ENCODE results near the gene RGL1. TPM values are rescaled to one million over a fixed set of nuclear protein-coding genes. Genes with fewer than 3 reads are reported as not detected.

Gene RGL1
- total and polyA plus RNA-seq, 5 donors = 7.2 to 22.9 (median 16.4) TPM

- H3K4me1 ChIP-seq (ENCODE audit: control insufficient read depth, insufficient read depth, low read length) = peaks cover 10% of the 10 kb centered on the region
- no peak for ATAC-seq
- no peak overlapping the region for H3K4me3 ChIP-seq (ENCODE audit: low read length)
- no peak for DNase-seq
- no peaks in the 10 kb centered on the region for H3K9me3 ChIP-seq (ENCODE audit: control insufficient read depth, low read length)
- H3K27me3 ChIP-seq (ENCODE audit: control insufficient read depth, insufficient read depth) = no peaks in the 10 kb centered on the region
- no peak overlapping the region for H3K27ac ChIP-seq (ENCODE audit: low read length)
- WGBS = 79% methylated on average over 9 of the region's 9 CpGs
- intact Hi-C loops (cut with DNase I) = no loop called here
These were observed 83.2 kb downstream of the RGL1 start for GRCh38 chr1:183887826-183888819.

- WGBS = 58% methylated on average over 2 of the region's 2 CpGs
- no peaks in the 10 kb centered on the region for H3K9me3 ChIP-seq (ENCODE audit: control insufficient read depth, low read length)
- no peak for ATAC-seq
- no peak overlapping the region for H3K4me3 ChIP-seq (ENCODE audit: low read length)
- H3K4me1 ChIP-seq (ENCODE audit: control insufficient read depth, insufficient read depth, low read length) = peaks cover 12% of the 10 kb centered on the region
- no peak overlapping the region for H3K27ac ChIP-seq (ENCODE audit: low read length)
- intact Hi-C loops (cut with DNase I) = no loop called here
- no peaks in the 10 kb centered on the region for H3K27me3 ChIP-seq (ENCODE audit: control insufficient read depth, insufficient read depth)
- DNase-seq = no peak
These were observed 84.2 kb downstream of the RGL1 start for GRCh38 chr1:183889095-183889494.

DNA sequence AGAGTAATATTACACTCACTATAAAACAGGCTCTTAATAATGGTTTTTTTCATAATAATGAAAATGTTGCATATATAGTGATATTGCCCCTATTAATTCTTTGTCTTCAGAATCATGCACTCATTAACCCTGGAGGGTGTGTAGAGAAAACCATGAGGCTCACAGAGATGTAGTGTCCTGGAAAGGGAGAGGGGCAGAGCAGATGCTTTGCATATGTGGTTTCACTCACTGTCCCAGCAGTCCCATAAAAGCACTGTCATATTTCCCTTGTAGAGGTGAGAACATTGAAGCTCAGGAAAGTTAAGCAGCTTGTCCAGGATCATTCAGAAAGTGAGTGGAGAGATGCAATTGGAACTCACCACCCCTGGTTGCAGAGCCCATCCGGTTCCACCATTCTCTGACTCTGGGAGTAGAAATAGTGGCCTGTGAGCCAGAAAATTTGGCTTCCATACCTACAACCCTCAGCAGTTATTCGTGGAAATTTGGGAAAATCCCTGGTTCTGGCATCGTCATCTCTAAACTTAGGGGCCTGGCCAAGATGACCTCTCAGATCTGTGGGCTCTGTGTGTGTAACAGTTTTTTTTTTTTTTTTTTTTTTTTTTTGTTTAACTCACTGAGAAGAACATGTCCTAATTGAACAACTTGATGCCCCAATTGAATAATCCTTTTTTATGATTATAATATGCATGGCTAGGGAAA lies 86.4 kb downstream of the RGL1 start:
- Histone ChIP-seq H3K27me3 (ENCODE audit: control insufficient read depth, insufficient read depth) (no peaks in the 10 kb centered on the region), H3K9me3 (ENCODE audit: control insufficient read depth, low read length) (no peaks in the 10 kb centered on the region), H3K4me3 (ENCODE audit: low read length) (no peak overlapping the region), H3K4me1 (ENCODE audit: control insufficient read depth, insufficient read depth, low read length) (peaks cover 12% of the 10 kb centered on the region), H3K27ac (ENCODE audit: low read length) (no peak overlapping the region)
- DNase-seq (no peak), ATAC-seq (no peak)
- 72% methylated on average over 3 of the region's 3 CpGs for WGBS
- intact Hi-C loops (cut with DNase I) = no loop called here

- Histone ChIP-seq H3K27me3 (ENCODE audit: control insufficient read depth, insufficient read depth) (no peaks in the 10 kb centered on the region), H3K4me1 (ENCODE audit: control insufficient read depth, insufficient read depth, low read length) (peaks cover 11% of the 10 kb centered on the region), H3K4me3 (ENCODE audit: low read length) (no peak overlapping the region), H3K9me3 (ENCODE audit: control insufficient read depth, low read length) (no peaks in the 10 kb centered on the region), H3K27ac (ENCODE audit: low read length) (no peak overlapping the region)
- ATAC-seq (peak; percentile 44 to 51), DNase-seq (no peak)
- intact Hi-C loops (cut with DNase I) = no loop called here
These were observed 87.5 kb downstream of the RGL1 start for GRCh38 chr1:183892351-183892793.

DNA sequence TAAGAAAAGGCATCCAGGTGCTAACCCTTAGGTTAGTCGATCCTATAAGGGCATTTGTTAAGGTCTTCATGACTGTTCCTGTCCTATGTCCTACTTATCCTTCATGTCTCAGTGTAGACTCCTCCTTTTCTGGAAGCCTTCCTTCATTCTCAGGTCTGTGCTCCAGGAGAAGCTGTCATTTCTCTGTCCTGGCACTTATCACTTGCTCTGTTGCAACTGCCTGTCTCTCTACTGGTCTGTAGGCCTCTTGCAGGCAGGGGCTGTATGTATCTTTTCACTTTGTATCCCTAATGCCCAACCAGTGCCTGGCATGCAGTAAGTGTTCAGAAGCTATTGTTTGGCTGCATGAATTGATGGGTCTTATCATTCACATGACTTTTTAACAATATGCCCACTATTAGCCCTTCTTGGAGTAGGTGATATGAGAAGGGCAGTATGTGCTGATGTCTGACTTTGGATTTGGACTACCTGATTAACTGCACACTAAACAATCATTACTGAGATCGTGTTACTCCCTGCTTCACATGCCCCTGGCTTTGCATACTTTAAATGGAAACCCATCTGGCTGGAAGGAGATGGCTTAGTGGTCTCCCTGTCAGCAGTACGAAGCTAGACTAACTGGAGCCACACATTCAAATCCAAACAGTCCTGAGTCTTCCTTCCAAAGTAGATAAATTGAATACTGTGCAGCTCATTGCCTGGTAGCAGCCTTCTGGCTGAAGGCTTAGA lies 88.8 kb downstream of the RGL1 start:
- Histone ChIP-seq H3K4me1 (ENCODE audit: control insufficient read depth, insufficient read depth, low read length) (peaks cover 10% of the 10 kb centered on the region), H3K27me3 (ENCODE audit: control insufficient read depth, insufficient read depth) (no peaks in the 10 kb centered on the region), H3K9me3 (ENCODE audit: control insufficient read depth, low read length) (no peaks in the 10 kb centered on the region), H3K27ac (ENCODE audit: low read length) (peak overlapping the region; percentile 50), H3K4me3 (ENCODE audit: low read length) (no peak overlapping the region)
- DNase-seq (no peak), ATAC-seq (peak in 1 of 2 donors; percentile 37)
- WGBS = 63% methylated on average over 3 of the region's 3 CpGs
- intact Hi-C loops (cut with DNase I) = no loop called here

GRCh38 chr1:183894290-183894565 lies 89.3 kb downstream of the RGL1 start:
- Histone ChIP-seq H3K4me3 (ENCODE audit: low read length) (no peak overlapping the region), H3K27me3 (ENCODE audit: control insufficient read depth, insufficient read depth) (no peaks in the 10 kb centered on the region), H3K4me1 (ENCODE audit: control insufficient read depth, insufficient read depth, low read length) (peaks cover 7% of the 10 kb centered on the region), H3K9me3 (ENCODE audit: control insufficient read depth, low read length) (no peaks in the 10 kb centered on the region), H3K27ac (ENCODE audit: low read length) (no peak overlapping the region)
- WGBS = 76% methylated on average over 1 of the region's 1 CpG
- DNase-seq (no peak), ATAC-seq (no peak)
- intact Hi-C loops (cut with DNase I) = no loop called here

DNA sequence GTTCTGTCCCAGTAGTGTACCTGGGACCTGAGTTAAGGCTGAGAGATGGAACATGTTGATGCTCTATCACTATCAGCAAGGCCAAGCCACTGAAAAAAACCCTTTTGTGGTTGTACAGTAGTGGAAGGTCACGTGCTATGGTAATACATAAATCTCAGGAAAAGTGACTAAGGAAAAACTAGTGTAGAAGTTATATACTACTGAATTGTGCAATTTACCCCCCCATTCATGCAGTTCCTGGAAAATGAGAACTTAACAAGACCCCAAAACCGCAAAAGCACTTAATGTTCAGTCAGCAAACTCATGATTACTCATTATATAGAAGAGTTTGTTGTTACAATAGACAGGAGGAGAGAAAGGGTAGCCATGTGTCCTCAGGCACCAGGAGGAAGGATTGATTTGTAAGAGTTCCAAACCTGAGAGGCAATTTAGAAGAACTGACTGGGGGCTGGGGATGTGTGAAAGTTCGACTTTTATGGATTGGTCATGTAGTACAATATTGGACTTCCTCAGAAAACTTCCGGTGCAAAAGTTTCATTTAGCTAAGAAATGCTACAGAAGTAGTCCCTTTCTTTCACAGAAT lies 91.6 kb downstream of the RGL1 start:
- Histone ChIP-seq H3K4me1 (ENCODE audit: control insufficient read depth, insufficient read depth, low read length) (peaks cover 2% of the 10 kb centered on the region), H3K9me3 (ENCODE audit: control insufficient read depth, low read length) (no peaks in the 10 kb centered on the region), H3K4me3 (ENCODE audit: low read length) (no peak overlapping the region), H3K27me3 (ENCODE audit: control insufficient read depth, insufficient read depth) (no peaks in the 10 kb centered on the region), H3K27ac (ENCODE audit: low read length) (no peak overlapping the region)
- intact Hi-C loops (cut with DNase I) = no loop called here
- DNase-seq (no peak), ATAC-seq (peak in 1 of 2 donors; percentile 40)
- 81% methylated on average over 4 of the region's 4 CpGs for WGBS

DNA sequence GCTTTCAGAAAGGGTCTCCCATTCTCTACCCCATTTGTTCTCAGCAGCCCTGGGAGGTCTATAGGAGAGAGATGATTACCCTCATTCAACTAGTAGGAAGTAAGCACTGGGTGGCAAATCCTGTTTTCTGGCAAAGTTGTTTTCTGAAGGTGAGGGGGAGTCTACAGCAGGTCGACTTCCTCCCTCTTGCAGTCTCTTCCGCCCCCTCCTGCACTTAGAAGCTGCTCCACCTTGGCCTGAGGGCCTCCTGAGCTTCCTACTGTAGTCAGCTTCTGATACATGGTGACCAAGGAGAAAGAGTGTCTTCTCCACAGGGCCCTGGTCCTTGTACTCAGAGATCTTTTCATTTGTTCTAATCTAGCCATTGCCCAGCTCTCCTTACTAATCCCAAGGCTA lies 93.1 kb downstream of the RGL1 start:
- no peak for DNase-seq
- intact Hi-C loops (cut with DNase I) = no loop called here
- Histone ChIP-seq H3K27ac (ENCODE audit: low read length) (no peak overlapping the region), H3K4me3 (ENCODE audit: low read length) (no peak overlapping the region), H3K4me1 (ENCODE audit: control insufficient read depth, insufficient read depth, low read length) (peaks cover 2% of the 10 kb centered on the region), H3K27me3 (ENCODE audit: control insufficient read depth, insufficient read depth) (no peaks in the 10 kb centered on the region), H3K9me3 (ENCODE audit: control insufficient read depth, low read length) (no peaks in the 10 kb centered on the region)
- ATAC-seq = no peak
- WGBS = 52% methylated on average over 2 of the region's 2 CpGs

DNA sequence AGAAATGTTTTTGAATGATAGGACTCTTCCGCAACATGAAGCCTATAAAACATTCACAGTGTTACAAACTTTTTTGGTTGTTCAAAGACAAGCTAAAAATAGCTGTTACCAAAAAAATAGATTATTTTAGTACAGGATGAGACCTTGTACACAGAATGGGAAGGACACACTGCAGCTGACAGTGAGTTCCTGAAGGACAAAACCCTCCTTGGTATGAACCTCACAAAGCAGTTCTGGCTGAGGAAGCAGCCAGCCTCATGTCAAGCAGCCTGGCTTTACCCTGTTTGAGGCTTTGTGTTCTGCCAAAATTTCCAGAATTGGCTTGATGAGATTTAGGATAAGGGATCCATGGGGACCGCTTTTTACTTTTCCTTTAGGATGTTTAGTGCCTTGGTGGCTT lies 93.7 kb downstream of the RGL1 start:
- Histone ChIP-seq H3K4me1 (ENCODE audit: control insufficient read depth, insufficient read depth, low read length) (peaks cover under 1% of the 10 kb centered on the region), H3K4me3 (ENCODE audit: low read length) (no peak overlapping the region), H3K27ac (ENCODE audit: low read length) (no peak overlapping the region), H3K27me3 (ENCODE audit: control insufficient read depth, insufficient read depth) (no peaks in the 10 kb centered on the region), H3K9me3 (ENCODE audit: control insufficient read depth, low read length) (no peaks in the 10 kb centered on the region)
- DNase-seq (no peak), ATAC-seq (peak in 1 of 2 donors; percentile 38)
- 65% methylated on average over 2 of the region's 2 CpGs for WGBS
- intact Hi-C loops (cut with DNase I) = no loop called here

GRCh38 chr1:183901748-183902330 lies 96.9 kb downstream of the RGL1 start:
- no peak overlapping the region for H3K4me3 ChIP-seq (ENCODE audit: low read length)
- DNase-seq = no peak
- H3K27ac ChIP-seq (ENCODE audit: low read length) = no peak overlapping the region
- intact Hi-C loops (cut with DNase I) = no loop called here
- WGBS = 29% methylated on average over 1 of the region's 1 CpG
- no peaks in the 10 kb centered on the region for H3K27me3 ChIP-seq (ENCODE audit: control insufficient read depth, insufficient read depth)
- no peaks in the 10 kb centered on the region for H3K4me1 ChIP-seq (ENCODE audit: control insufficient read depth, insufficient read depth, low read length)
- peak in 1 of 2 donors; percentile 85 for ATAC-seq
- no peaks in the 10 kb centered on the region for H3K9me3 ChIP-seq (ENCODE audit: control insufficient read depth, low read length)
